ENCODE results near the gene SSC4D. TPM values are rescaled to one million over a fixed set of nuclear protein-coding genes. Genes with fewer than 3 reads are reported as not detected.

Gene SSC4D
- total and polyA plus RNA-seq, 7 experiments from 2014 or later = 0.24 to 0.35 TPM; not detected in 5

DNA sequence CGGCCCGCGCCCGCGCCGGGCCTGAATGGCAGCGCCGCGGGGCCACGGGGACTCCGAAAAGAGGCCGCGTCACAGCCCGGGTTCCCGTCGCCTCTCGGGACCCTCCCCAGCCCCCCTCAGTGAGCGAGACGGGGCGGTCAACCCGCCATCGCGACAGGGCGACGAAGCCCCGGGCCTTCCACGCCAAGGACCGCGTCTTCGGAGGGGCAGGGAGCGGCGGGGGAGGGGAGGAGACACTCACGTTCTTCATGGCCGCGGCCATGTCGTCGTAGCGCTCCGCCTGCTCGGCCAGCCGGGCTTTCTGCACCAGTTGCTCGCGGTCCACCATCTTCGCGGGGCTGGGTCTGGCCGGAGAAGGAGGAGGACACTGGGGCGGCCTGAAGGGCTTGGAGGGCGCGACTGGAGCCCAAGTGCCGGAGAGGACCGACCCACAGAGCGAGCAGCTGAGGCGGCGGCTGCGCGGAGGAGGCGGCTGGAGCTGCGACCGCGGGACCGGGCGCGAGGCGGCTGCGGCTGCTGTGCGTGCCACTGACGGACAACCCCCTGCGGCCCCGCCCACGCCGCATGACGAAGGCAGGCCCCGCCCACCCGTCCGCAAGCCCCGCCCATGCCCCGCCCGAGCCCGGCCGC is 50.9 kb downstream of the SSC4D start, which contains the start of gene YWHAG:
Gene YWHAG, minus strand, starts transcription at position 511 of the 630 bp plus-strand sequence. Its CDS starts 183 bp downstream, at position 328.
- no peaks in the 10 kb centered on the region for H3K9me3 Mint-ChIP-seq
- DNase-seq (peak in 6 of 9 donors; percentile 79 to 90 (median 86)), ATAC-seq (peak; percentile 89)
- Histone ChIP-seq H3K27me3 (ENCODE audit: control insufficient read depth in 2 of 2, insufficient read depth in 2 of 2, low read length in 2 of 2) (no peaks in the 10 kb centered on the region), H3K9me3 (ENCODE audit: control insufficient read depth in 2 of 3, low read length in 3 of 3) (no peaks in the 10 kb centered on the region), H3K36me3 (ENCODE audit: control insufficient read depth in 2 of 3, insufficient read depth in 3 of 3, low read length in 3 of 3) (peaks cover 0 to 14% (median 0%) of the 10 kb centered on the region in 3 experiments), H3K4me3 (ENCODE audit: low read length) (peak within 1 kb of the TSS; percentile 72), H3K27ac (ENCODE audit: low read depth, low read length) (peak within 1 kb of the TSS; percentile 92), H3K4me1 (ENCODE audit: control insufficient read depth in 2 of 2, insufficient read depth in 2 of 2, low read length in 2 of 2) (peaks cover 4 to 31% of the 10 kb centered on the region in 2 donors)
- CTCF ChIA-PET = interaction anchor here (0.8 to 2.3 kb wide), 4 partner anchors 41 to 363 kb away, joined by 3 to 15 read pairs (median 4); no protein-coding TSS in a partner anchor
- peak within 1 kb of the TSS; percentile 90 to 99 (median 96) for H3K27ac Mint-ChIP-seq
- intact Hi-C loops (cut with micrococcal nuclease) = loop anchor here (1.0 to 5.0 kb wide), 13 partner anchors 35 to 1701 kb away; partner anchors contain the start of genes GTF2I (in 2 of the 2), RHBDD2 (in 2 of the 2), CCDC146 (in 1 of the 2) and HIP1 (in 1 of the 2)
- POLR2A ChIA-PET = interaction anchor here (0.6 to 4.2 kb wide), 10 partner anchors 9 to 997 kb away, joined by 3 to 57 read pairs (median 4); partner anchors contain the start of gene HSPB1
- peaks cover 4 to 20% (median 14%) of the 10 kb centered on the region in 5 donors for H3K36me3 Mint-ChIP-seq
- H3K4me1 Mint-ChIP-seq = peaks cover 28 to 44% (median 40%) of the 10 kb centered on the region in 7 donors
- H3K4me3 Mint-ChIP-seq = peak within 1 kb of the TSS; percentile 87 to 99 (median 96)
- H3K27me3 Mint-ChIP-seq = no peaks in the 10 kb centered on the region

GRCh38 chr7:76358011-76358480 is 51.5 kb downstream of the SSC4D start:
- H3K27ac Mint-ChIP-seq = peak overlapping the region; percentile 90 to 97 (median 94)
- Histone ChIP-seq H3K27me3 (ENCODE audit: control insufficient read depth in 2 of 2, insufficient read depth in 2 of 2, low read length in 2 of 2) (no peaks in the 10 kb centered on the region), H3K4me3 (ENCODE audit: low read length) (peak overlapping the region; percentile 72), H3K36me3 (ENCODE audit: control insufficient read depth in 2 of 3, insufficient read depth in 3 of 3, low read length in 3 of 3) (peaks cover 0 to 14% (median 0%) of the 10 kb centered on the region in 3 experiments), H3K27ac (ENCODE audit: low read depth, low read length) (peak overlapping the region; percentile 92), H3K4me1 (ENCODE audit: control insufficient read depth in 2 of 2, insufficient read depth in 2 of 2, low read length in 2 of 2) (peaks cover 4 to 31% of the 10 kb centered on the region in 2 donors), H3K9me3 (ENCODE audit: control insufficient read depth in 2 of 3, low read length in 3 of 3) (no peaks in the 10 kb centered on the region)
- intact Hi-C loops (cut with micrococcal nuclease) = loop anchor here (1.0 to 5.0 kb wide), 10 partner anchors 35 to 1701 kb away; partner anchors contain the start of genes GTF2I (in 2 of the 2), RHBDD2 (in 2 of the 2), CCDC146 (in 1 of the 2) and HIP1 (in 1 of the 2)
- H3K9me3 Mint-ChIP-seq = no peaks in the 10 kb centered on the region
- peaks cover 4 to 20% (median 14%) of the 10 kb centered on the region in 5 donors for H3K36me3 Mint-ChIP-seq
- H3K4me3 Mint-ChIP-seq = peak overlapping the region; percentile 87 to 99 (median 94)
- POLR2A ChIA-PET = interaction anchor here (0.6 to 4.2 kb wide), 10 partner anchors 8 to 1189 kb away, joined by 3 to 57 read pairs (median 4); partner anchors contain the start of gene HSPB1
- CTCF ChIA-PET = interaction anchor here (0.5 to 2.3 kb wide), 5 partner anchors 32 to 180 kb away, joined by 3 to 15 read pairs (median 4); no protein-coding TSS in a partner anchor
- H3K4me1 Mint-ChIP-seq = peaks cover 28 to 47% (median 40%) of the 10 kb centered on the region in 7 donors
- DNase-seq (peak in 8 of 9 donors; percentile 16 to 70 (median 48)), ATAC-seq (peak; percentile 12)
- no peaks in the 10 kb centered on the region for H3K27me3 Mint-ChIP-seq

- Histone ChIP-seq H3K4me3 (ENCODE audit: low read length) (peak overlapping the region; percentile 72), H3K27me3 (ENCODE audit: control insufficient read depth in 2 of 2, insufficient read depth in 2 of 2, low read length in 2 of 2) (no peaks in the 10 kb centered on the region), H3K9me3 (ENCODE audit: control insufficient read depth in 2 of 3, low read length in 3 of 3) (no peaks in the 10 kb centered on the region), H3K27ac (ENCODE audit: low read depth, low read length) (peak overlapping the region; percentile 92), H3K4me1 (ENCODE audit: control insufficient read depth in 2 of 2, insufficient read depth in 2 of 2, low read length in 2 of 2) (peaks cover 4 to 31% of the 10 kb centered on the region in 2 donors), H3K36me3 (ENCODE audit: control insufficient read depth in 2 of 3, insufficient read depth in 3 of 3, low read length in 3 of 3) (peaks cover 0 to 14% (median 0%) of the 10 kb centered on the region in 3 experiments)
- Mint-ChIP-seq H3K27me3 (no peaks in the 10 kb centered on the region), H3K36me3 (peaks cover 4 to 20% (median 14%) of the 10 kb centered on the region in 5 donors), H3K4me1 (peaks cover 28 to 51% (median 44%) of the 10 kb centered on the region in 7 donors), H3K27ac (peak overlapping the region; percentile 90 to 97 (median 94)), H3K9me3 (no peaks in the 10 kb centered on the region), H3K4me3 (peak overlapping the region; percentile 87 to 99 (median 94))
- intact Hi-C loops (cut with micrococcal nuclease) = loop anchor here (1.0 to 5.0 kb wide), 11 partner anchors 17 to 1700 kb away; partner anchors contain the start of genes GTF2I (in 2 of the 2), RHBDD2 (in 2 of the 2), CCDC146 (in 1 of the 2) and HIP1 (in 1 of the 2)
- POLR2A ChIA-PET = interaction anchor here (0.6 to 4.2 kb wide), 6 partner anchors 26 to 1190 kb away, joined by 3 to 57 read pairs (median 5); no protein-coding TSS in a partner anchor
- ATAC-seq (no peak), DNase-seq (no peak)
- CTCF ChIA-PET = interaction anchor here (0.5 to 1.5 kb wide), 5 partner anchors 26 to 180 kb away, joined by 3 to 4 read pairs (median 4); no protein-coding TSS in a partner anchor
Measured at GRCh38 chr7:76357475-76358010, 52.0 kb downstream of the SSC4D start.

- CTCF ChIA-PET = interaction anchor here (0.7 to 1.5 kb wide), 2 partner anchors 27 to 38 kb away, joined by 3 to 4 read pairs; no protein-coding TSS in a partner anchor
- Mint-ChIP-seq H3K9me3 (no peaks in the 10 kb centered on the region), H3K4me3 (peak overlapping the region; percentile 87 to 99 (median 94)), H3K27ac (peak overlapping the region in 6 of 9 donors; percentile 90 to 96 (median 94)), H3K27me3 (no peaks in the 10 kb centered on the region), H3K36me3 (peaks cover 4 to 20% (median 14%) of the 10 kb centered on the region in 5 donors), H3K4me1 (peaks cover 32 to 58% (median 51%) of the 10 kb centered on the region in 7 donors)
- ATAC-seq = no peak
- intact Hi-C loops (cut with micrococcal nuclease) = loop anchor here (2.0 to 5.0 kb wide), 5 partner anchors 16 to 1700 kb away; partner anchors contain the start of genes GTF2I (in 2 of the 2), HIP1 (in 1 of the 2), RHBDD2 (in 1 of the 2) and RSBN1L (in 1 of the 2)
- POLR2A ChIA-PET = interaction anchor here (0.6 to 1.6 kb wide), 4 partner anchors 26 to 39 kb away, joined by 3 to 5 read pairs (median 3); no protein-coding TSS in a partner anchor
- Histone ChIP-seq H3K27ac (ENCODE audit: low read depth, low read length) (no peak overlapping the region), H3K36me3 (ENCODE audit: control insufficient read depth in 2 of 3, insufficient read depth in 3 of 3, low read length in 3 of 3) (peaks cover 0 to 14% (median 0%) of the 10 kb centered on the region in 3 experiments), H3K9me3 (ENCODE audit: control insufficient read depth in 2 of 3, low read length in 3 of 3) (no peaks in the 10 kb centered on the region), H3K27me3 (ENCODE audit: control insufficient read depth in 2 of 2, insufficient read depth in 2 of 2, low read length in 2 of 2) (no peaks in the 10 kb centered on the region), H3K4me3 (ENCODE audit: low read length) (peak overlapping the region; percentile 72), H3K4me1 (ENCODE audit: control insufficient read depth in 2 of 2, insufficient read depth in 2 of 2, low read length in 2 of 2) (peaks cover 4 to 31% of the 10 kb centered on the region in 2 donors)
- DNase-seq = no peak
Measured at GRCh38 chr7:76356823-76357222, 52.7 kb downstream of the SSC4D start.

DNA sequence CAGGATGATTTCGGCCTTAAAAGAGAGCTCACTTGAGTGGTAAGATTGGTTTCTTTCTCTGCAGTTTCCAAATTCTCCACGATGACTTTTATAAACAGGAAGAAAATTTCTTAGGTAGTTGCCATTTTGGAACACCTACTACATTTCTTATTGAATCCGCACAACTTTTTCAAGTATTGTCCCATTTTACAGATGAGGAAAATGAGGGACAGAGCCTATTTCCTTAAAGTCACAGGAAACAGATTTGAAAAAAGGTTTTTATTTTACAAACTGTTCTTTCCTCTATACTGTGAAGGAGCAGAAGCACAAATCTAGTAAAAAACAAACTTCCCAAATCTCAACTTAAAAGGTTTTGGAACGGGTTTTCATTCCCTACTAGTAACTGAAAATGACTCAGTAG is 53.4 kb downstream of the SSC4D start:
- DNase-seq (no peak), ATAC-seq (no peak)
- Mint-ChIP-seq H3K27me3 (no peaks in the 10 kb centered on the region), H3K9me3 (no peaks in the 10 kb centered on the region), H3K36me3 (peaks cover 4 to 22% (median 14%) of the 10 kb centered on the region in 5 donors), H3K27ac (peak overlapping the region in 3 of 9 donors; percentile 40 to 56 (median 43)), H3K4me3 (peak overlapping the region in 9 of 10 donors; percentile 1 to 50 (median 21)), H3K4me1 (peaks cover 38 to 66% (median 58%) of the 10 kb centered on the region in 7 donors)
- intact Hi-C loops (cut with micrococcal nuclease) = loop anchor here (2.0 to 5.0 kb wide), 5 partner anchors 15 to 1699 kb away; partner anchors contain the start of genes GTF2I (in 2 of the 2), HIP1 (in 1 of the 2), RHBDD2 (in 1 of the 2) and RSBN1L (in 1 of the 2)
- no peaks in the 10 kb centered on the region for H3K27me3 ChIP-seq (ENCODE audit: control insufficient read depth in 2 of 2, insufficient read depth in 2 of 2, low read length in 2 of 2)
- peaks cover 4 to 31% of the 10 kb centered on the region in 2 donors for H3K4me1 ChIP-seq (ENCODE audit: control insufficient read depth in 2 of 2, insufficient read depth in 2 of 2, low read length in 2 of 2)
- H3K4me3 ChIP-seq (ENCODE audit: low read length) = no peak overlapping the region
- H3K27ac ChIP-seq (ENCODE audit: low read depth, low read length) = no peak overlapping the region
- H3K36me3 ChIP-seq (ENCODE audit: control insufficient read depth in 2 of 3, insufficient read depth in 3 of 3, low read length in 3 of 3) = peaks cover 0 to 14% (median 0%) of the 10 kb centered on the region in 3 experiments
- ChIA-PET POLR2A (interaction anchor here (0.8 to 1.4 kb wide), 2 partner anchors 33 to 38 kb away, joined by 3 read pairs; no protein-coding TSS in a partner anchor), CTCF (no interaction called here)
- no peaks in the 10 kb centered on the region for H3K9me3 ChIP-seq (ENCODE audit: control insufficient read depth in 2 of 3, low read length in 3 of 3)

Data from naive thymus-derived CD4-positive, alpha-beta T cell (primary cell).